GM06990 (cell line): ENCODE data around the gene EPB41L4A.

Experiments
- DNase-seq: peaks from one replicate; pipeline ENCODE4 v3.0.0-alpha.2; 2011; ENCODE audit not compliant: insufficient read length; ENCODE audit errors: extremely low read depth
- H3K27me3 ChIP-seq: replicated peaks from 2 replicates; pipeline ENCODE4 v1.6.0; 2011; ENCODE audit warnings: low read length; ENCODE audit not compliant: control insufficient read depth, insufficient read depth
- H3K36me3 ChIP-seq: 2 replicates; pipeline ENCODE4 v1.5.1; 2011; ENCODE audit warnings: low read length; ENCODE audit not compliant: control insufficient read depth, insufficient read depth
- H3K4me3 ChIP-seq: replicated peaks from 2 replicates; pipeline ENCODE4 v1.5.1; 2011; ENCODE audit warnings: low read depth, mild to moderate bottlenecking, control low read depth, low read length
- TF ChIP-seq, protein P1 (sequence below): IDR thresholded peaks from 2 replicates; pipeline ENCODE4 v1.5.1; 2011; ENCODE audit warnings: low read length, control low read depth, mild to moderate bottlenecking, inconsistent platforms; ENCODE audit not compliant: insufficient read depth, poor library complexity, severe bottlenecking

Gene EPB41L4A

DNA sequence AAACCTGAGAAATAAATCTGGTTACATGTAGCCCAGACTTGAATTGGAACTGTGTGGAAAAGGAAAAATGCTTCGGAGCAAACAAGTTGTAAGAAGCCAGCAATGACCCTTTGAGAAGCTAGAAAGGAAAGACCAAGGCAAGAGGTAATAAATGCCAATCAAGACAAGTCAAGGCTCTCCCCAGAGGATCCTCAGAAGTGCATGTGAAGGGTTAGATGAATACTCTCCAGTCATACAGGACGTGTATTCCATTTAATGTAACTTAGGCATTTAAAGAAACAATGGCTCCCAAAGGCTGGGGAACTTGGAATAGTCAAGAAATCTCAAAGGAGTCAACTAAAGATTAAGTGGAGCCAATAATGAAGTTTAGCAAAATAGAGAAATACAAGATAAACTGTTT is 36.2 kb downstream of the EPB41L4A start:
- DNase-seq = no peak
- Histone ChIP-seq H3K27me3 (no peaks in the 10 kb centered on the region), H3K36me3 (no peaks in the 10 kb centered on the region), H3K4me3 (no peak overlapping the region)
- TF ChIP-seq, protein P1, sequence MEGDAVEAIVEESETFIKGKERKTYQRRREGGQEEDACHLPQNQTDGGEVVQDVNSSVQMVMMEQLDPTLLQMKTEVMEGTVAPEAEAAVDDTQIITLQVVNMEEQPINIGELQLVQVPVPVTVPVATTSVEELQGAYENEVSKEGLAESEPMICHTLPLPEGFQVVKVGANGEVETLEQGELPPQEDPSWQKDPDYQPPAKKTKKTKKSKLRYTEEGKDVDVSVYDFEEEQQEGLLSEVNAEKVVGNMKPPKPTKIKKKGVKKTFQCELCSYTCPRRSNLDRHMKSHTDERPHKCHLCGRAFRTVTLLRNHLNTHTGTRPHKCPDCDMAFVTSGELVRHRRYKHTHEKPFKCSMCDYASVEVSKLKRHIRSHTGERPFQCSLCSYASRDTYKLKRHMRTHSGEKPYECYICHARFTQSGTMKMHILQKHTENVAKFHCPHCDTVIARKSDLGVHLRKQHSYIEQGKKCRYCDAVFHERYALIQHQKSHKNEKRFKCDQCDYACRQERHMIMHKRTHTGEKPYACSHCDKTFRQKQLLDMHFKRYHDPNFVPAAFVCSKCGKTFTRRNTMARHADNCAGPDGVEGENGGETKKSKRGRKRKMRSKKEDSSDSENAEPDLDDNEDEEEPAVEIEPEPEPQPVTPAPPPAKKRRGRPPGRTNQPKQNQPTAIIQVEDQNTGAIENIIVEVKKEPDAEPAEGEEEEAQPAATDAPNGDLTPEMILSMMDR = no peak

GRCh38 chr5:112381521-112381920 is 37.6 kb downstream of the EPB41L4A start:
- Histone ChIP-seq H3K4me3 (no peak overlapping the region), H3K36me3 (no peaks in the 10 kb centered on the region), H3K27me3 (no peaks in the 10 kb centered on the region)
- no peak for DNase-seq
- TF ChIP-seq, protein P1 = no peak

DNA sequence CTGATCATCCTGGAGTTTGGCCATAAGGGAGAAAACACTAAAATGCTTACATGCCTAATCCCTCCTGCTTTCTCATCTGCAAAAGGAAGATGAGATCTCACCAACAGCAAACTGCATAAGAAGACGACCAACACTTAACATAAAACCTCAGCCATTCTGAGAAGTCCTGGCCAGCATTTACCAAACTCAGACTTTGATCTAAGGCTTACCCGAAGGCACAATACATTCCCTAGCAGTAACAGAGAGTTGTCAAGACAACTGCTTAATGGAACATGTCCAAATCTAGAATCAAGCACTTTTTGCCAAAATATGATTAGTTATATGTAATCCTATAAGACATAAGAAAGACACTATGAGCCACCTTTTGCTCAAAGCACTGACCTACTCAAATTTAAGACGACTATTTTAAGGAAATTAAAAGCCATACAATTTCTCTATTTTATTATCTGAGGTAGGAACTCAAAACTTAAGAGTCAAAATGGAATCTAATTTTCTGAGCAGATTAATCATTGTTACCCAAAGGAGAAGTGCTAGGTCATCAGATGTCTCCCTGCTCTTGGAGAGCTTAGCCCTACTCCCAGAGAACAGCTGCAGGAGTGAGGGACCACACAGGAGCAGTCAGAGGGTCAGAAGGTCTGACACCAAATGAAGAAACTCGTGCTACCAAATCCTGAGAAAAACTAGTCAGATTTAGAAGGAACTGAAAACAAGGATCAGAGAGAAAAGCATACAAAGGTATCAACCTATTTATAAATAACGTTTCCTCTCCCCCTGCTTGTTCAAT is 39.3 kb downstream of the EPB41L4A start:
- Histone ChIP-seq H3K4me3 (no peak overlapping the region), H3K27me3 (no peaks in the 10 kb centered on the region), H3K36me3 (no peaks in the 10 kb centered on the region)
- TF ChIP-seq, protein P1 = no peak
- no peak for DNase-seq

DNA sequence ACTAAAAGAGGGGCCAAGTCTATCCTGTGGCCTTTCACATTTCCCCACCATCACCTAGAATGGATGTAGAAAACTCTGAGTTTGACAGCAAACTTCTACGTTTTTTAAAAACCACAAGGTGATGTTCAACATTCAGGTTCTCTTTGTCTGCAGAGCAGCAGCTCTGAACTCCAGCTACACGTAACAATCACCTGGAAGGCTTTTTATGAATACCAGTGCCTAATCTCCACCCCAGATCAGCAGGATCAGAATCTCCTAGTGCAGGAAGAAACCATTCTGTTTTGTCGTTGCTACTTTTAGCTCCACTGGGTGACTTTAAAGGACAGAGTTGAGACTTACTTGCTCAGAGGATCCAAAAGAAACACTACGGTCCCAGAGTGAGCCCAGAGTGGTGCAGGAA is 44.3 kb downstream of the EPB41L4A start:
- H3K4me3 ChIP-seq = no peak overlapping the region
- TF ChIP-seq, protein P1 = no peak
- no peak for DNase-seq
- H3K36me3 ChIP-seq = no peaks in the 10 kb centered on the region
- H3K27me3 ChIP-seq = no peaks in the 10 kb centered on the region; the same call in 1 of the 2 replicates

DNA sequence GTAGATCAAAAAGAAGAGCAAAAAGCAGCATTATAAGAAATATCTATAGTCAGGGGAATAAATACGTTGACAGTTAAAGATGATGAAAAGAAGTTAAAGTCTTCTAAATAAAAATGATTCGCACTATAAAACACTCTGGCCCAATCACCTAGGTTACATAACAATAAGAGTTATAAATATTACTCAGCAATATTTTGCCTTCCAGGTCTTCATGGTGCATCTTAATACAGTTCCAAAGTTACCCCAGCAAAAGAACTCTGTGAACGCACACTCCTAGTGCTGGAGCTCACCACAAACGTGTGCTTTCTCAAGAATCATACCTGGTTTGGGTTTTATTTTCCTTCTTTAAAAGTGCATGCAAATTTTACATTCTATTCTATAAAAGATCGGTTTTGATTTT is 44.7 kb downstream of the EPB41L4A start:
- Histone ChIP-seq H3K4me3 (no peak overlapping the region), H3K27me3 (peaks cover 1% of the 10 kb centered on the region; the same call in 1 of the 2 replicates), H3K36me3 (no peaks in the 10 kb centered on the region)
- TF ChIP-seq, protein P1 = no peak
- no peak for DNase-seq
